Hepatocyte (in vitro differentiated cells): ENCODE data around the gene MYBPC1. TPM values are rescaled to one million over a fixed set of nuclear protein-coding genes. Genes with fewer than 3 reads are reported as not detected.
A peak's percentile ranks its signal among the peaks of the same experiment; 100 is the strongest.

ENCODE experiments used
- DNase-seq: peaks from one replicate; pipeline ENCODE4 v3.0.0-alpha.2; 2016; ENCODE audit warnings: low spot score
- H2AFZ ChIP-seq: fragments of 200-600 bp; sonication (generic); 2 replicates; pipeline ENCODE4 v1.6.0; 2016; ENCODE audit warnings: antibody characterized with exemption, mild to moderate bottlenecking
- H3K27ac ChIP-seq: fragments of 200-600 bp; sonication (generic); 2 replicates; pipeline ENCODE4 v1.5.1; 2016; ENCODE audit warnings: mild to moderate bottlenecking
- H3K27me3 ChIP-seq: fragments of 200-600 bp; sonication (generic); 2 replicates; pipeline ENCODE4 v1.6.1; 2016
- H3K36me3 ChIP-seq: fragments of 200-600 bp; sonication (generic); replicated peaks from 2 replicates; pipeline ENCODE4 v1.5.1; 2016; ENCODE audit warnings: low read depth; ENCODE audit not compliant: insufficient read depth
- H3K4me1 ChIP-seq: fragments of 200-600 bp; sonication (generic); 2 replicates; pipeline ENCODE4 v1.5.1; 2016; ENCODE audit warnings: mild to moderate bottlenecking, moderate library complexity; ENCODE audit not compliant: insufficient read depth
- H3K4me2 ChIP-seq: fragments of 200-600 bp; sonication (generic); 2 replicates; pipeline ENCODE4 v1.6.0; 2016
- H3K4me3 ChIP-seq: fragments of 200-600 bp; sonication (generic); 2 replicates; pipeline ENCODE4 v1.5.1; 2016; ENCODE audit warnings: mild to moderate bottlenecking
- H3K79me2 ChIP-seq: fragments of 200-600 bp; sonication (generic); 2 replicates; pipeline ENCODE4 v1.6.0; 2017; ENCODE audit warnings: mild to moderate bottlenecking
- H3K9me2 ChIP-seq: fragments of 200-600 bp; sonication (generic); replicated peaks from 2 replicates; pipeline ENCODE4 v1.6.0; 2017; ENCODE audit warnings: mild to moderate bottlenecking; ENCODE audit not compliant: insufficient read depth
- H3K9me3 ChIP-seq: fragments of 200-600 bp; sonication (generic); 2 replicates; pipeline ENCODE4 v1.5.1; 2016; ENCODE audit warnings: low read depth, mild to moderate bottlenecking
- H4K20me1 ChIP-seq: fragments of 200-600 bp; sonication (generic); 2 replicates; pipeline ENCODE4 v1.6.0; 2016; ENCODE audit warnings: mild to moderate bottlenecking; ENCODE audit not compliant: insufficient read depth, poor library complexity, severe bottlenecking
- CTCF ChIP-seq: fragments of 200-600 bp; sonication (generic); IDR thresholded peaks from 2 replicates; pipeline ENCODE4 v1.5.1; 2016; ENCODE audit warnings: antibody characterized with exemption, mild to moderate bottlenecking; ENCODE audit not compliant: poor library complexity
- EZH2 ChIP-seq: fragments of 200-600 bp; sonication (generic); IDR thresholded peaks from 2 replicates; pipeline ENCODE4 v1.6.1; 2016; ENCODE audit warnings: antibody characterized with exemption, mild to moderate bottlenecking, borderline replicate concordance
- EZH2phosphoT487 ChIP-seq: fragments of 200-600 bp; sonication (generic); IDR thresholded peaks from one replicate; pipeline ENCODE4 v1.6.1; 2018; ENCODE audit warnings: antibody characterized with exemption, mild to moderate bottlenecking, low read depth, moderate library complexity; ENCODE audit not compliant: unreplicated experiment, severe bottlenecking
- WGBS: methylation state at CpG from one replicate; pipeline ENCODE4 v1.1.6; 2016; ENCODE audit warnings: low lambda C conversion rate; ENCODE audit errors: missing lambda C conversion rate; 5-methylcytosine and 5-hydroxymethylcytosine counted together
- polyA plus RNA-seq: library from polyadenylated mRNA; unstranded; fragments of >200 nt; fragmentation: Nextera tagmentation; extraction: Ambion mirVana; gene quantifications from 2 replicates; pipeline ENCODE4 v1.2.1, GENCODE V29; 2016
- total RNA-seq: library from RNA; depleted of rRNA; stranded (reverse); fragments of >200 nt; gene quantifications from 2 replicates; pipeline ENCODE4 v1.2.3, GENCODE V29; 2014

Gene MYBPC1
- total and polyA plus RNA-seq, 2 experiments from 2014 or later = 1.7 to 3.4 TPM

GRCh38 chr12:101642115-101643067, 47.6 kb downstream of the MYBPC1 start:
- WGBS = 11% methylated on average over 36 of the region's 36 CpGs
- Histone ChIP-seq H3K27me3 (no peaks in the 10 kb centered on the region), H2AFZ (peak overlapping the region; percentile 56), H3K79me2 (no peaks in the 10 kb centered on the region), H3K9me2 (no peaks in the 10 kb centered on the region), H3K27ac (no peak overlapping the region), H3K4me2 (peak overlapping the region; percentile 76), H3K4me3 (peak overlapping the region; percentile 12), H4K20me1 (no peaks in the 10 kb centered on the region), H3K4me1 (no peaks in the 10 kb centered on the region), H3K9me3 (no peaks in the 10 kb centered on the region), H3K36me3 (no peaks in the 10 kb centered on the region)
- DNase-seq = peak; percentile 77
- TF ChIP-seq CTCF (no peak), EZH2phosphoT487 (no peak), EZH2 (no peak)

- 91% methylated on average over 2 of the region's 2 CpGs for WGBS
Observed at GRCh38 chr12:101647711-101648110, 52.9 kb downstream of the MYBPC1 start.

GRCh38 chr12:101648195-101648594, 53.4 kb downstream of the MYBPC1 start:
- Histone ChIP-seq H3K9me3 (no peaks in the 10 kb centered on the region), H4K20me1 (no peaks in the 10 kb centered on the region), H3K4me2 (no peak overlapping the region), H3K27ac (no peak overlapping the region), H3K4me1 (no peaks in the 10 kb centered on the region), H3K36me3 (no peaks in the 10 kb centered on the region), H2AFZ (no peak overlapping the region), H3K79me2 (no peaks in the 10 kb centered on the region), H3K4me3 (no peak overlapping the region), H3K9me2 (no peaks in the 10 kb centered on the region), H3K27me3 (no peaks in the 10 kb centered on the region)
- no peak for DNase-seq
- no peak for TF ChIP-seq CTCF
- no peak for TF ChIP-seq EZH2
- no peak for TF ChIP-seq EZH2phosphoT487
- WGBS = 77% methylated on average over 2 of the region's 2 CpGs

More at GRCh38 chr12:101647711-101648110, 52.9 kb downstream of the MYBPC1 start:
- no peaks in the 10 kb centered on the region for H3K9me3 ChIP-seq
- no peaks in the 10 kb centered on the region for H3K4me1 ChIP-seq
- DNase-seq = no peak
- H3K27ac ChIP-seq = no peak overlapping the region
- H3K27me3 ChIP-seq = no peaks in the 10 kb centered on the region
- no peak overlapping the region for H2AFZ ChIP-seq
- no peaks in the 10 kb centered on the region for H3K9me2 ChIP-seq
- TF ChIP-seq EZH2phosphoT487 = no peak
- TF ChIP-seq CTCF = no peak
- TF ChIP-seq EZH2 = no peak
- H3K4me3 ChIP-seq = no peak overlapping the region
- H3K36me3 ChIP-seq = no peaks in the 10 kb centered on the region
- H4K20me1 ChIP-seq = no peaks in the 10 kb centered on the region
- H3K79me2 ChIP-seq = no peaks in the 10 kb centered on the region
- H3K4me2 ChIP-seq = no peak overlapping the region
